ENCODE measurements around the gene STK11. TPM values are rescaled to one million over a fixed set of nuclear protein-coding genes. Genes with fewer than 3 reads are reported as not detected.

The STK11 gene
- total RNA-seq, 3 donors from 2014 or later: 32.8 to 55.0 (median 52.1) TPM

DNA sequence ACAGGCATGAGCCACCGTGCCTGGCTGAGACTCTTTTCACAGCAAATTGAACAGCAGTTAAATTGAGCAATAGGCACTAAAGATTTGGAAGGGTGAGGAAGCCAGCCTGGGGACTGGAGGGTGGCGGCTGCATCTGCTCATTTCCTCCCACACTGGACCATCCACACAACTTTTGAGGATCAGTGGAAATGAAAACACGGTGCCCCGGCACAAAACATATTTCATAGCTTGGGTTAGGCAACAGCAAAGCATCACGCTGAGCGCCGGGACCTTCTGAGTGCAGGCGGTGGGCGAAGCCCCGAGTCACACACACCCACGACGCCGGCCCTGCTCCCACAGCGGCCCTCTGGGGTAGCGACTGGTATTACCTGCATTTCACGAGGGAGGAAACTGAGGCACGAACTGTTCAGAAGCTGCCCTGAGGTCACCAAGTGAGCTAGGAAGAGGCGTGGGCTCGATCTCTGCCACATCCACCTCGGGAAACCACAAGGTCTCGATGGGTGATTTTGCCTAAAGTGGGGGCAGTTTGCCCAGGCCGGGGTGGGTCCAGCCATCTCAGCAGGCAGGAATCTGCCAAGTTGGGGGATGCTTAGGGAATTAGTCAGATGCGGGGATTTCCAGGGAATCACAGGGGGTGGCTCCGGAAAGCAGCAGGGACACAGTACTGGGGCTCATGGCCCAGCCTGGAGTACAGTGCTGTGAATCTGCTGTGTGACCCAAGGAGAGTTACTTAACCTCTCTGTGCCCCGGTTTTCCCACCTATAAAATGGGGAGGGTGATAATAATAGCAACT is 28.1 kb upstream of the STK11 start:
- TF ChIP-seq, protein P1, sequence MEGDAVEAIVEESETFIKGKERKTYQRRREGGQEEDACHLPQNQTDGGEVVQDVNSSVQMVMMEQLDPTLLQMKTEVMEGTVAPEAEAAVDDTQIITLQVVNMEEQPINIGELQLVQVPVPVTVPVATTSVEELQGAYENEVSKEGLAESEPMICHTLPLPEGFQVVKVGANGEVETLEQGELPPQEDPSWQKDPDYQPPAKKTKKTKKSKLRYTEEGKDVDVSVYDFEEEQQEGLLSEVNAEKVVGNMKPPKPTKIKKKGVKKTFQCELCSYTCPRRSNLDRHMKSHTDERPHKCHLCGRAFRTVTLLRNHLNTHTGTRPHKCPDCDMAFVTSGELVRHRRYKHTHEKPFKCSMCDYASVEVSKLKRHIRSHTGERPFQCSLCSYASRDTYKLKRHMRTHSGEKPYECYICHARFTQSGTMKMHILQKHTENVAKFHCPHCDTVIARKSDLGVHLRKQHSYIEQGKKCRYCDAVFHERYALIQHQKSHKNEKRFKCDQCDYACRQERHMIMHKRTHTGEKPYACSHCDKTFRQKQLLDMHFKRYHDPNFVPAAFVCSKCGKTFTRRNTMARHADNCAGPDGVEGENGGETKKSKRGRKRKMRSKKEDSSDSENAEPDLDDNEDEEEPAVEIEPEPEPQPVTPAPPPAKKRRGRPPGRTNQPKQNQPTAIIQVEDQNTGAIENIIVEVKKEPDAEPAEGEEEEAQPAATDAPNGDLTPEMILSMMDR (IDR thresholded peaks at IDR 0.05): peak in 1 of 3 donors; percentile 19
- TF ChIP-seq POLR2AphosphoS5 (IDR thresholded peaks at IDR 0.05) (peak in 2 of 3 donors; percentile 25 to 48), POLR2A (IDR thresholded peaks at IDR 0.05) (no peak)
- Histone ChIP-seq H3K27me3 (no peaks in the 10 kb centered on the region), H3K36me3 (no peaks in the 10 kb centered on the region), H3K4me1 (peaks cover 0 to under 1% of the 10 kb centered on the region in 2 donors), H3K27ac (peak overlapping the region; percentile 84 to 90), H3K9me3 (no peaks in the 10 kb centered on the region), H3K4me3 (peak overlapping the region in 1 of 3 donors; percentile 23)
- intact Hi-C loops (cut with DNase I; ENCODE audit: low total_unique reads): no loop called here
- DNase-seq (ENCODE audit: low spot score in 2 of 2): no peak

DNA sequence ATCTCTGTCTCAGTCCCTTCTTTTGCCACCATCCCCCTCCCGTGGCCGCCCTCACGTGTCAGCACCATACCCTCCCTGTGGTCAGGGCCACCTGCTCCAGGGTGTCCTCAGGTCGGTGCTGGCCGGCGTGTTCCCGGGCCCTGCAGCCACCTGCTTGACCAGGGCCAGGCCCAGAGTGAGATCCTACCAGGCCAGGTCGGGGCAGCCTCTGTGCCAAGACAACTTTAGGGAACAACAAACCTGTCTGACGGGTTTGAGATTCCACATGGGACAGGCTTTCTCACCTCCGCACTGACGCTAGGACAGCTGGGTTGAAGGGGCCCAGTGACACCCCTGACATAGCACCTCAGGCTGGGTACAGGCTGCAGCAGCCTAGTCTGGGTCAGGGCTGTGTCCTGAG is 24.0 kb upstream of the STK11 start:
- H3K9me3 ChIP-seq: no peaks in the 10 kb centered on the region
- no peaks in the 10 kb centered on the region for H3K27me3 ChIP-seq
- TF ChIP-seq, protein P1 (IDR thresholded peaks at IDR 0.05): no peak
- TF ChIP-seq POLR2AphosphoS5 (IDR thresholded peaks at IDR 0.05) (peak; percentile 40 to 73 (median 62)), POLR2A (IDR thresholded peaks at IDR 0.05) (no peak)
- H3K36me3 ChIP-seq: no peaks in the 10 kb centered on the region
- peak; percentile 84 to 88 for DNase-seq (ENCODE audit: low spot score in 2 of 2)
- peaks cover 0 to 7% of the 10 kb centered on the region in 2 donors for H3K4me1 ChIP-seq
- intact Hi-C loops (cut with DNase I; ENCODE audit: low total_unique reads): loop anchor here (2.0 to 10.0 kb wide), 2 partner anchors 33 to 47 kb away; no protein-coding TSS in a partner anchor
- no peak overlapping the region for H3K4me3 ChIP-seq
- peak overlapping the region; percentile 86 to 88 for H3K27ac ChIP-seq

DNA sequence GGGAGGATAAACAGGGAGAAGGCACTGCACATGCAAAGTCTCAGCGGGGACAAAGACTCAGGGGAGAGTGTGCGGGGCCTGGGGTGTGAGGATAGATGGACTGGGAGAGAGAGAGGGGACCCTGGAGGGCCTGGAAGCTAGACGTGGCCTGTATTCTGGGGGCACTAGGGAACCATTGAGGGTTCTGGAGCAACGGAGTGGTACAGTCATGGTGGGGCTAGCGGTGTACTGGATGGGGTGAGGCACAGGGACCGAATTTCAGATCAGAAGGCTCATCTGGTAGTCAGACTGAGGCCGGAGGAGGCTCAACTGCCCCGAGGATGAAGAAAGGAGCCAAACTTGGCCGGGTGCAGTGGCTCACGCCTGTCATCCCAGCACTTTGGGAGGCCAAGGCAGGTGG is 23.5 kb upstream of the STK11 start:
- no peaks in the 10 kb centered on the region for H3K9me3 ChIP-seq
- intact Hi-C loops (cut with DNase I; ENCODE audit: low total_unique reads): loop anchor here (10.0 kb wide), 1 partner anchor 47 kb away; no protein-coding TSS in a partner anchor
- no peak overlapping the region for H3K4me3 ChIP-seq
- H3K27me3 ChIP-seq: no peaks in the 10 kb centered on the region
- H3K4me1 ChIP-seq: peaks cover 0 to 7% of the 10 kb centered on the region in 2 donors
- DNase-seq (ENCODE audit: low spot score in 2 of 2): no peak
- TF ChIP-seq, protein P1 (IDR thresholded peaks at IDR 0.05): no peak
- TF ChIP-seq POLR2A (IDR thresholded peaks at IDR 0.05) (no peak), POLR2AphosphoS5 (IDR thresholded peaks at IDR 0.05) (no peak)
- no peaks in the 10 kb centered on the region for H3K36me3 ChIP-seq
- peak overlapping the region; percentile 86 to 88 for H3K27ac ChIP-seq

DNA sequence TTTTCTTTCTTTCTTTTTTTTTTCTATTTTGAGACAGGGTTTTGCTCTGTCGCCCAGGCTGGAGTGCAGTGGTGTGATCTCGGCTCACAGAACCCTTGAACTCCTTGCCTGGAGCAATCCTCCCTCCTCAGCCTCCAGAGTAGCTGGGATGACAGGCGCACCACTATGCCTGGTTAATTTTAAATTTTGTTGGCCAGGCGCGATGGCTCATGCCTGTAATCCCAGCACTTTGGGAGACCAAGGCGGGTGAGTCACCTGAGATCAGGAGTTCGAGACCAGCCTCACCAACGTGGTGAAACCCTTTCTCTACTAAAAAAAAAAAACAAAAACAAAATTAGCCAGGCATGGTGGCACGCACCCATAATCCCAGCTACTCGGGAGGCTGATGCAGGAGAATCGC is 22.9 kb upstream of the STK11 start:
- Histone ChIP-seq H3K27ac (peak overlapping the region; percentile 88 to 91), H3K27me3 (no peaks in the 10 kb centered on the region), H3K9me3 (no peaks in the 10 kb centered on the region), H3K4me3 (no peak overlapping the region), H3K4me1 (peaks cover 0 to 7% of the 10 kb centered on the region in 2 donors), H3K36me3 (no peaks in the 10 kb centered on the region)
- intact Hi-C loops (cut with DNase I; ENCODE audit: low total_unique reads): loop anchor here (10.0 kb wide), 1 partner anchor 48 kb away; no protein-coding TSS in a partner anchor
- TF ChIP-seq POLR2A (IDR thresholded peaks at IDR 0.05) (no peak), POLR2AphosphoS5 (IDR thresholded peaks at IDR 0.05) (no peak)
- TF ChIP-seq, protein P1 (IDR thresholded peaks at IDR 0.05): no peak
- DNase-seq (ENCODE audit: low spot score in 2 of 2): no peak

Data from breast epithelium (tissue), 4 donors.